Endodermal cell (in vitro differentiated cells): ENCODE data around the gene VPS35L. TPM values are rescaled to one million over a fixed set of nuclear protein-coding genes. Genes with fewer than 3 reads are reported as not detected.

Experiments
- DNase-seq: peaks from one replicate; pipeline ENCODE4 v3.0.0-alpha.2; 2017
- H3K27ac ChIP-seq: 2 replicates; pipeline ENCODE4 v1.5.1; 2013; ENCODE audit warnings: mild to moderate bottlenecking, low read depth, low read length, moderate library complexity
- H3K27me3 ChIP-seq: 2 replicates; pipeline ENCODE4 v1.6.1; 2013; ENCODE audit warnings: mild to moderate bottlenecking, low read length, moderate library complexity; ENCODE audit not compliant: insufficient read depth, control insufficient read depth, poor library complexity, severe bottlenecking
- H3K36me3 ChIP-seq: 2 replicates; pipeline ENCODE4 v1.7.0; 2013; ENCODE audit warnings: mild to moderate bottlenecking, low read length, moderate library complexity; ENCODE audit not compliant: control insufficient read depth, insufficient read depth
- H3K4me1 ChIP-seq: one replicate; pipeline ENCODE4 v1.7.0; 2013; ENCODE audit warnings: low read length; ENCODE audit not compliant: control insufficient read depth, insufficient read depth
- H3K4me3 ChIP-seq: 2 replicates; pipeline ENCODE4 v1.5.1; 2013; ENCODE audit warnings: mild to moderate bottlenecking, low read length, moderate library complexity
- H3K9ac ChIP-seq: 2 replicates; pipeline ENCODE4 v1.6.1; 2013; ENCODE audit warnings: mild to moderate bottlenecking, low read length, moderate library complexity; ENCODE audit not compliant: poor library complexity, severe bottlenecking; ENCODE audit errors: extremely low read depth
- H3K9me3 ChIP-seq: 2 replicates; pipeline ENCODE4 v1.6.1; 2013; ENCODE audit warnings: mild to moderate bottlenecking, low read length, moderate library complexity; ENCODE audit not compliant: control insufficient read depth
- H3K27ac Mint-ChIP-seq: 2 replicates; pipeline ENCODE4 v1.8.0; 2020; ENCODE audit warnings: mixed read lengths
- H3K27me3 Mint-ChIP-seq: 2 replicates; pipeline ENCODE4 v1.8.0; 2021; ENCODE audit warnings: mild to moderate bottlenecking, mixed read lengths; ENCODE audit not compliant: insufficient read depth
- H3K36me3 Mint-ChIP-seq: 2 replicates; pipeline ENCODE4 v1.8.0; 2020; ENCODE audit warnings: low read depth, mixed read lengths
- H3K4me1 Mint-ChIP-seq: 2 replicates; pipeline ENCODE4 v1.8.0; 2020; ENCODE audit warnings: mixed read lengths
- H3K4me3 Mint-ChIP-seq: 2 replicates; pipeline ENCODE4 v1.8.0; 2020; ENCODE audit warnings: mild to moderate bottlenecking, moderate library complexity, mixed read lengths
- H3K9me3 Mint-ChIP-seq: 2 replicates; pipeline ENCODE4 v1.8.0; 2020; ENCODE audit warnings: mild to moderate bottlenecking, mixed read lengths
- WGBS, 2 experiments: methylation state at CpG; one replicate each; pipeline versions ENCODE4 v1.1.5 to v1.1.7; 2013; ENCODE audit warnings: missing lambda C conversion rate in 2 of 2, mixed read lengths in 1 of 2; ENCODE audit not compliant: insufficient coverage in 1 of 2, insufficient read length in 1 of 2; 5-methylcytosine and 5-hydroxymethylcytosine counted together
- total RNA-seq, 2 donors: library from RNA; stranded (reverse); fragmentation: NEBNext Ultra II Directional in 1 of 2; extraction: Animal tissue kit (Norgen Biotek cat#: 25700) in 1 of 2; gene quantifications; 2 replicates in 1 of 2; 3 replicates in 1 of 2; pipeline ENCODE4 v1.2.1, GENCODE V29; 2021
- TF ChIP-seq, protein P1 (sequence below): fragments of 200-600 bp; sonication (generic); conservative IDR thresholded peaks from 2 replicates; pipeline ENCODE4 v1.5.0; 2021; ENCODE audit warnings: antibody characterized with exemption, mild to moderate bottlenecking

The VPS35L gene
- total RNA-seq, 2 donors from 2014 or later: 61.5 to 82.0 TPM

DNA sequence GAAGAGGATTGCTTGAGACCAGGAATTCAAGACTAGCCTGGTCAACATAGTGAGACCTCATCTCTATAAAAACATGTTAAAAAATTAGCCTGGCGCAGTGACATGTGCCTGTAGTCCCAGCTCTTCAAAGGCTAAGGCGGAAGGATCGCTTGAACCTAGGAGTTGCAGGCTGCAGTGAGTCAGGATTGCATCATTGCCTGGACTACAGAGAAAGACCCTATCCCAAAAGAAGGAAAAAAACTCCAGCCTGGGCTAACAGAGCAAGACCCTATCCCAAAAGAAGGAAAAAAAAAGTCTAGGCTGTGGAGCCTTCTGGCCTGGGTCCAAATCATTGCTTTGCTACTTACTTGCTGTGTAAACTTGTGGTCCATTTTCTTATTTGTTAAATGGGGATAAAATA, 26.8 kb upstream of the VPS35L start:
- Mint-ChIP-seq H3K27me3 (no peaks in the 10 kb centered on the region), H3K27ac (no peak overlapping the region), H3K9me3 (no peaks in the 10 kb centered on the region), H3K4me1 (peaks cover 29% of the 10 kb centered on the region), H3K4me3 (no peak overlapping the region), H3K36me3 (peaks cover 15% of the 10 kb centered on the region)
- H3K27me3 ChIP-seq: no peaks in the 10 kb centered on the region
- WGBS, 2 experiments: 90 to 94% methylated on average over 3 of the region's 3 CpGs
- H3K9me3 ChIP-seq: no peaks in the 10 kb centered on the region
- peaks cover 11% of the 10 kb centered on the region for H3K4me1 ChIP-seq
- no peak overlapping the region for H3K4me3 ChIP-seq
- H3K36me3 ChIP-seq: peaks cover 50% of the 10 kb centered on the region
- TF ChIP-seq, protein P1, sequence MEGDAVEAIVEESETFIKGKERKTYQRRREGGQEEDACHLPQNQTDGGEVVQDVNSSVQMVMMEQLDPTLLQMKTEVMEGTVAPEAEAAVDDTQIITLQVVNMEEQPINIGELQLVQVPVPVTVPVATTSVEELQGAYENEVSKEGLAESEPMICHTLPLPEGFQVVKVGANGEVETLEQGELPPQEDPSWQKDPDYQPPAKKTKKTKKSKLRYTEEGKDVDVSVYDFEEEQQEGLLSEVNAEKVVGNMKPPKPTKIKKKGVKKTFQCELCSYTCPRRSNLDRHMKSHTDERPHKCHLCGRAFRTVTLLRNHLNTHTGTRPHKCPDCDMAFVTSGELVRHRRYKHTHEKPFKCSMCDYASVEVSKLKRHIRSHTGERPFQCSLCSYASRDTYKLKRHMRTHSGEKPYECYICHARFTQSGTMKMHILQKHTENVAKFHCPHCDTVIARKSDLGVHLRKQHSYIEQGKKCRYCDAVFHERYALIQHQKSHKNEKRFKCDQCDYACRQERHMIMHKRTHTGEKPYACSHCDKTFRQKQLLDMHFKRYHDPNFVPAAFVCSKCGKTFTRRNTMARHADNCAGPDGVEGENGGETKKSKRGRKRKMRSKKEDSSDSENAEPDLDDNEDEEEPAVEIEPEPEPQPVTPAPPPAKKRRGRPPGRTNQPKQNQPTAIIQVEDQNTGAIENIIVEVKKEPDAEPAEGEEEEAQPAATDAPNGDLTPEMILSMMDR: no peak
- no peak for DNase-seq
- no peak overlapping the region for H3K27ac ChIP-seq
- H3K9ac ChIP-seq: no peak overlapping the region

GRCh38 chr16:19532601-19533000, 22.9 kb upstream of the VPS35L start:
- peaks cover 21% of the 10 kb centered on the region for H3K4me1 Mint-ChIP-seq
- no peaks in the 10 kb centered on the region for H3K9me3 Mint-ChIP-seq
- no peak overlapping the region for H3K4me3 ChIP-seq

GRCh38 chr16:19540241-19540970, 15.1 kb upstream of the VPS35L start:
- no peak for DNase-seq
- TF ChIP-seq, protein P1: no peak
- Histone ChIP-seq H3K9me3 (peaks cover 25% of the 10 kb centered on the region), H3K27me3 (no peaks in the 10 kb centered on the region), H3K9ac (no peak overlapping the region), H3K4me1 (no peaks in the 10 kb centered on the region), H3K4me3 (no peak overlapping the region), H3K27ac (no peak overlapping the region), H3K36me3 (peaks cover 74% of the 10 kb centered on the region)
- Mint-ChIP-seq H3K27ac (no peak overlapping the region), H3K4me3 (no peak overlapping the region), H3K4me1 (no peaks in the 10 kb centered on the region), H3K36me3 (peaks cover 72% of the 10 kb centered on the region), H3K27me3 (no peaks in the 10 kb centered on the region), H3K9me3 (peaks cover 17% of the 10 kb centered on the region)
- 92% methylated on average over 4 to 6 of the region's 6 CpGs for WGBS, 2 experiments

More at GRCh38 chr16:19532601-19533000, 22.9 kb upstream of the VPS35L start:
- no peak for DNase-seq
- Mint-ChIP-seq H3K27ac (no peak overlapping the region), H3K4me3 (no peak overlapping the region), H3K36me3 (peaks cover 39% of the 10 kb centered on the region), H3K27me3 (no peaks in the 10 kb centered on the region)
- Histone ChIP-seq H3K36me3 (peaks cover 85% of the 10 kb centered on the region), H3K9ac (no peak overlapping the region), H3K27me3 (no peaks in the 10 kb centered on the region), H3K27ac (no peak overlapping the region), H3K4me1 (peaks cover 15% of the 10 kb centered on the region), H3K9me3 (no peaks in the 10 kb centered on the region)
- TF ChIP-seq, protein P1: no peak
- no CpG with 5 or more reads among the region's 1 CpG for WGBS, 2 experiments
